Activated CD8-positive, alpha-beta T cell treated with anti-CD3 and anti-CD28 coated beads, Interleukin-2, amount 10 ng/mL, durations not matched to agents 7 days and 5 days (primary cell): ENCODE data around the gene GALNT2. TPM values are rescaled to one million over a fixed set of nuclear protein-coding genes. Genes with fewer than 3 reads are reported as not detected.

ENCODE experiments used
- ATAC-seq: fragments of 150-1000 bp; cut with Tn5 transposase; one replicate; pipeline ENCODE4 v1.10.0; 2021; ENCODE audit warnings: moderate library complexity
- CTCF ChIA-PET: fragments of 350-600 bp; sonication (Branson Sonifier 250); formaldehyde crosslinking; loops from one replicate; lab custom pipeline; 2021; ENCODE audit warnings: antibody characterized with exemption; lab: Charles Lee
- POLR2A ChIA-PET: fragments of 350-600 bp; sonication (Branson Sonifier 250); formaldehyde crosslinking; loops from one replicate; lab custom pipeline; 2021; ENCODE audit warnings: antibody characterized with exemption; lab: Charles Lee
- DNase-seq: peaks from one replicate; pipeline ENCODE4 v3.0.0-alpha.2; 2020
- H3K27ac Mint-ChIP-seq: one replicate; pipeline ENCODE4 v1.8.0; 2021; ENCODE audit warnings: mild to moderate bottlenecking, mixed read lengths
- H3K27me3 Mint-ChIP-seq: one replicate; pipeline ENCODE4 v1.8.0; 2021; ENCODE audit warnings: low read depth, mixed read lengths
- H3K36me3 Mint-ChIP-seq: one replicate; pipeline ENCODE4 v1.8.0; 2021; ENCODE audit warnings: low read depth, mixed read lengths
- H3K4me1 Mint-ChIP-seq: one replicate; pipeline ENCODE4 v1.8.0; 2021; ENCODE audit warnings: low read depth, mixed read lengths
- H3K4me3 Mint-ChIP-seq: one replicate; pipeline ENCODE4 v1.8.0; 2021; ENCODE audit warnings: mild to moderate bottlenecking, mixed read lengths
- H3K9me3 Mint-ChIP-seq: one replicate; pipeline ENCODE4 v1.8.0; 2022; ENCODE audit warnings: mixed read lengths; ENCODE audit not compliant: insufficient read depth
- total RNA-seq, 2 experiments: library from RNA; stranded (reverse); gene quantifications; one replicate each; pipeline ENCODE4 v1.2.3, GENCODE V29; 2021

The GALNT2 gene
- total RNA-seq, 2 experiments from 2014 or later = 20.7 to 21.2 TPM

GRCh38 chr1:230120289-230120920, 53.4 kb downstream of the GALNT2 start:
- Mint-ChIP-seq H3K27ac (no peak overlapping the region), H3K4me1 (peaks cover 49% of the 10 kb centered on the region), H3K4me3 (no peak overlapping the region), H3K9me3 (no peaks in the 10 kb centered on the region), H3K36me3 (peaks cover 18% of the 10 kb centered on the region), H3K27me3 (no peaks in the 10 kb centered on the region)
- ChIA-PET CTCF (interaction anchor here (1.2 to 4.4 kb wide), 7 partner anchors 8 to 158 kb away, joined by 3 to 21 read pairs (median 7); no protein-coding TSS in a partner anchor), POLR2A (interaction anchor here (1.0 to 1.1 kb wide), 2 partner anchors 10 to 54 kb away, joined by 3 to 4 read pairs; partner anchors contain the start of gene GALNT2)
- DNase-seq (no peak), ATAC-seq (no peak)

DNA sequence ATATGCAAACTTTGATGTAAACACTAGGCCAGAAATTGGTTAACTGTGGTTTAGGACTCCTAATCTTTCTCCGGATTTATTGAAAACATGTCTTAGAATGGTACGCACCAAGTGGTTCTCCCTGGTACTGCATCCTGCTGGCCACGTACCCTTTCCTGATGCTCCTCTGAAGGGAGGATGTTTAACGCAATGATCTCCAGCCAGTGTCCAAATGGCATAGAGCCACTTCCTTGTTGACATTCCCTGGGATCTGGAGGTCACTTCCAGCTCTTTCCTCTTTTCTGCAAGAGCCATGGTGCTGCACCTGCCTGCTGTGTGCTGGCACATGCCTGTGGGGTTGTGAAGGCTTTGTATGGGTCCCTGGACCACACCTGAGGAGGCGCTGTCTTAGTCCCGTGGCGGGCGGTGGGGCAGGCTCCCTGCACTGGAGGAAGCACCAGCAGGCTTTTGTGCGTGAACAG, 53.9 kb downstream of the GALNT2 start:
- H3K9me3 Mint-ChIP-seq = no peaks in the 10 kb centered on the region
- no peak for ATAC-seq
- H3K4me1 Mint-ChIP-seq = peaks cover 54% of the 10 kb centered on the region
- peaks cover 14% of the 10 kb centered on the region for H3K36me3 Mint-ChIP-seq
- POLR2A ChIA-PET = interaction anchor here (1.0 kb wide), 1 partner anchor 11 kb away, joined by 3 read pairs; no protein-coding TSS in a partner anchor
- no peak overlapping the region for H3K27ac Mint-ChIP-seq
- CTCF ChIA-PET = interaction anchor here (1.2 to 4.4 kb wide), 7 partner anchors 8 to 157 kb away, joined by 3 to 21 read pairs (median 7); no protein-coding TSS in a partner anchor
- H3K27me3 Mint-ChIP-seq = no peaks in the 10 kb centered on the region
- no peak overlapping the region for H3K4me3 Mint-ChIP-seq
- DNase-seq = no peak

- Mint-ChIP-seq H3K36me3 (peaks cover 12% of the 10 kb centered on the region), H3K27me3 (no peaks in the 10 kb centered on the region), H3K4me3 (no peak overlapping the region), H3K27ac (no peak overlapping the region), H3K4me1 (peaks cover 64% of the 10 kb centered on the region), H3K9me3 (no peaks in the 10 kb centered on the region)
- no peak for ATAC-seq
- ChIA-PET POLR2A (interaction anchor here (0.7 kb wide), 1 partner anchor 12 kb away, joined by 3 read pairs; no protein-coding TSS in a partner anchor), CTCF (interaction anchor here (1.7 to 4.4 kb wide), 6 partner anchors 9 to 45 kb away, joined by 4 to 21 read pairs (median 10); no protein-coding TSS in a partner anchor)
- no peak for DNase-seq
Observed at GRCh38 chr1:230121950-230122349, 54.9 kb downstream of the GALNT2 start.

- Mint-ChIP-seq H3K9me3 (no peaks in the 10 kb centered on the region), H3K27me3 (no peaks in the 10 kb centered on the region), H3K4me3 (no peak overlapping the region), H3K36me3 (peaks cover 12% of the 10 kb centered on the region), H3K4me1 (peaks cover 71% of the 10 kb centered on the region), H3K27ac (no peak overlapping the region)
- ChIA-PET CTCF (interaction anchor here (1.3 to 4.4 kb wide), 7 partner anchors 10 to 44 kb away, joined by 3 to 21 read pairs (median 8); no protein-coding TSS in a partner anchor), POLR2A (interaction anchor here (0.6 to 0.7 kb wide), 2 partner anchors 13 to 45 kb away, joined by 3 read pairs; no protein-coding TSS in a partner anchor)
- DNase-seq (no peak), ATAC-seq (no peak)
Observed at GRCh38 chr1:230122366-230123279, 55.6 kb downstream of the GALNT2 start.

DNA sequence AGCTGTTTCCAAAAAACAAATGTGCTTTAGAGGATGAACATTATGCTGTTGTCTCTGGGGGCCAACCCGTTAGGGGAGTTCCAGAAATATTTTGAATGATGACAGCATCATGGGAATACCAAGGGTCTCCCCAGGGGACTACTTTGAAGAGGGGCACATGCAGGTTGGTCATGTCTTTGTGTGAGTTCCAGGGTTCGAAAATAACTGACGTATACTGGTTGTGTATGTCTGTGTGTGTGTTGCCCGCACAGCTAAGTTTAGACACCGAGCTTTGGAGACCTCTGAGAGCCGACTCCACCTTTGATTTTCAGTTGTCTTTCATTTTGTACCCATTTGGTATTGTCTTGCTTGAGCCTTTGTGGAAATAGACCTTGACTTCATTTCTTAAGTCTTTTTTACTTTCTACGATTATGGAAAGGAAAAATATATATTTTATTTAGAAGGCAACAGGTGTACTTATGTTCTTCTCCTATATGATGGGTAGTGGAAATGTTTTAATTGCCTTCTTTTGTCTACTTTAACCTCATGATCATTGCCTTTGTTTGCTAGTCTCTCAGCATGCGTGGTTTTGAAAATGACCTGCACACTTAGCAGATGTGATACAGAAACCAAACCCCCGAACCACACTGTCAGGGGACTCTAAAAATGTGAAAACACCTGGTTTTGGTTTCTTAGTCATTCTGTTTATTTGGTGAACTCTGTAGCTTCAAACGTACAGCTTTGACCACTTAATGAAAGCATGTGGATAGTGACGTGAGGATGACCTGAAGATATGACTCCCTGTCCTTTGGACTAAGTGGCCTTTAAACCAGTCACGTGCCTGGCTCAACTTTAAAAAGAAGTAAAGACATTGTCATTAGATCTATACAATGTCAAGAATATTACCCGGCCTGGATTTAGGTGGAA, 56.5 kb downstream of the GALNT2 start:
- Mint-ChIP-seq H3K27ac (peak overlapping the region; percentile 11), H3K4me3 (peak overlapping the region; percentile 4), H3K9me3 (no peaks in the 10 kb centered on the region), H3K4me1 (peaks cover 67% of the 10 kb centered on the region), H3K27me3 (no peaks in the 10 kb centered on the region), H3K36me3 (peaks cover 12% of the 10 kb centered on the region)
- DNase-seq = peak; percentile 67
- CTCF ChIA-PET = interaction anchor here (1.2 to 4.4 kb wide), 7 partner anchors 11 to 43 kb away, joined by 3 to 21 read pairs (median 6); no protein-coding TSS in a partner anchor
- POLR2A ChIA-PET = interaction anchor here (0.6 kb wide), 1 partner anchor 45 kb away, joined by 3 read pairs; no protein-coding TSS in a partner anchor
- ATAC-seq = peak; percentile 66

GRCh38 chr1:230124186-230125128, 57.4 kb downstream of the GALNT2 start:
- ChIA-PET POLR2A (no interaction called here), CTCF (interaction anchor here (1.2 to 4.4 kb wide), 4 partner anchors 12 to 21 kb away, joined by 3 to 21 read pairs (median 8); no protein-coding TSS in a partner anchor)
- ATAC-seq = peak; percentile 42
- Mint-ChIP-seq H3K27ac (peak overlapping the region; percentile 11), H3K36me3 (peaks cover 12% of the 10 kb centered on the region), H3K9me3 (no peaks in the 10 kb centered on the region), H3K4me3 (peak overlapping the region; percentile 4), H3K4me1 (peaks cover 66% of the 10 kb centered on the region), H3K27me3 (no peaks in the 10 kb centered on the region)
- peak; percentile 46 for DNase-seq

- H3K9me3 Mint-ChIP-seq = no peaks in the 10 kb centered on the region
- H3K4me3 Mint-ChIP-seq = no peak overlapping the region
- ChIA-PET CTCF (no interaction called here), POLR2A (no interaction called here)
- H3K36me3 Mint-ChIP-seq = peaks cover 12% of the 10 kb centered on the region
- no peak for DNase-seq
- ATAC-seq = no peak
- peak overlapping the region; percentile 11 for H3K27ac Mint-ChIP-seq
- no peaks in the 10 kb centered on the region for H3K27me3 Mint-ChIP-seq
- H3K4me1 Mint-ChIP-seq = peaks cover 66% of the 10 kb centered on the region
Observed at GRCh38 chr1:230125141-230125540, 58.1 kb downstream of the GALNT2 start.

GRCh38 chr1:230125640-230126528, 58.8 kb downstream of the GALNT2 start:
- H3K27me3 Mint-ChIP-seq = no peaks in the 10 kb centered on the region
- ChIA-PET CTCF (no interaction called here), POLR2A (no interaction called here)
- no peak for DNase-seq
- H3K27ac Mint-ChIP-seq = peak overlapping the region; percentile 37
- peaks cover 7% of the 10 kb centered on the region for H3K36me3 Mint-ChIP-seq
- no peaks in the 10 kb centered on the region for H3K9me3 Mint-ChIP-seq
- peaks cover 62% of the 10 kb centered on the region for H3K4me1 Mint-ChIP-seq
- H3K4me3 Mint-ChIP-seq = no peak overlapping the region
- no peak for ATAC-seq

GRCh38 chr1:230126529-230127104, 59.6 kb downstream of the GALNT2 start:
- DNase-seq (no peak), ATAC-seq (peak; percentile 2)
- Mint-ChIP-seq H3K4me1 (peaks cover 58% of the 10 kb centered on the region), H3K9me3 (no peaks in the 10 kb centered on the region), H3K4me3 (peak overlapping the region; percentile 34), H3K36me3 (peaks cover 5% of the 10 kb centered on the region), H3K27ac (peak overlapping the region; percentile 8), H3K27me3 (no peaks in the 10 kb centered on the region)
- POLR2A ChIA-PET = no interaction called here
- CTCF ChIA-PET = no interaction called here
